Measurements from ENCODE around the gene TACR2.

- TF ChIP-seq POLR2A (IDR thresholded peaks at IDR 0.05) = no peak
- TF ChIP-seq CTCF (IDR thresholded peaks at IDR 0.05) = no peak
Measured at GRCh38 chr10:69439813-69440506, 23.2 kb upstream of the TACR2 start.

All from Peyer's patch (tissue), 4 donors.